Cardiac muscle cell (in vitro differentiated cells and primary cell): Measurements from ENCODE around the gene NDUFA12. TPM values are rescaled to one million over a fixed set of nuclear protein-coding genes. Genes with fewer than 3 reads are reported as not detected.

Source experiments
- DNase-seq, 2 donors: peaks; one replicate each; pipeline versions ENCODE4 v3.0.0 to v3.0.0-alpha.2; 2010 to 2017; ENCODE audit warnings: low read depth in 1 of 2, low spot score in 1 of 2
- H3K27ac ChIP-seq: fragments of 200-600 bp; sonication (generic); 2 replicates; pipeline ENCODE4 v1.5.1; 2016
- H3K27me3 ChIP-seq: fragments of 200-600 bp; sonication (generic); 2 replicates; pipeline ENCODE4 v1.6.0; 2016; ENCODE audit warnings: control low read depth
- H3K36me3 ChIP-seq: fragments of 200-600 bp; sonication (generic); 2 replicates; pipeline ENCODE4 v1.5.1; 2016; ENCODE audit warnings: control low read depth
- H3K4me1 ChIP-seq: fragments of 200-600 bp; sonication (generic); 2 replicates; pipeline ENCODE4 v1.8.1; 2017; ENCODE audit warnings: low read depth, mild to moderate bottlenecking, mixed run types
- H3K4me3 ChIP-seq: fragments of 200-600 bp; sonication (generic); 2 replicates; pipeline ENCODE4 v1.5.1; 2016; ENCODE audit warnings: mild to moderate bottlenecking
- H3K9me3 ChIP-seq: fragments of 200-600 bp; sonication (generic); 2 replicates; pipeline ENCODE4 v1.5.1; 2017; ENCODE audit warnings: low read depth, mild to moderate bottlenecking, control low read depth
- polyA plus RNA-seq: library from polyadenylated mRNA; unstranded; fragments of >200 nt; fragmentation: Nextera tagmentation; extraction: Ambion mirVana; gene quantifications from 2 replicates; pipeline ENCODE4 v1.2.1, GENCODE V29; 2016
- total RNA-seq: library from RNA; depleted of rRNA; stranded (reverse); fragments of >200 nt; gene quantifications from 2 replicates; pipeline ENCODE4 v1.2.3, GENCODE V29; 2016
- TF ChIP-seq, protein P1 (sequence below): IDR thresholded peaks from 2 replicates; pipeline ENCODE4 v1.5.1; 2012; ENCODE audit warnings: low read depth, mild to moderate bottlenecking, low read length

Gene NDUFA12
- total and polyA plus RNA-seq, 2 experiments from 2014 or later = 157 to 321 TPM

DNA sequence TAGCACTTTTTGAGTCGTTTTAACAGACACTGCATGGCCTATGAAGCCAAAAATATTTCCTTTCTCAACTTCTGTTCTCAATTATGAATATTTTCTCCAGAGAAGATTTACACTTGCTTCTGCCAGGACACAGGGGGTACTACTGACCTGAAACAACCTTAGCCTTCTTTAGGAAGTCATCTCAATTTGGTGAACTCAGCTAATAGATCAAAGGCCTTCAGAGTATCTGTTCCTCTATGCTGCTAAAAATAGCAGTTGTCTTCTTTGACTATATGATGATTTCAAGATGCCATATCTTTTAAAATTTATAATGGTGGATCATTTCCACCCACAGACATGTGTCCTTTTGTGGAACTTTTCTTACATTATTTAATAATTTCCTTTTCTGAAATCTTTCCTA lies 14.0 kb upstream of the NDUFA12 start:
- Histone ChIP-seq H3K9me3 (no peaks in the 10 kb centered on the region), H3K4me3 (no peak overlapping the region), H3K27me3 (no peaks in the 10 kb centered on the region), H3K4me1 (no peaks in the 10 kb centered on the region), H3K36me3 (peaks cover 11% of the 10 kb centered on the region), H3K27ac (no peak overlapping the region)
- TF ChIP-seq, protein P1, sequence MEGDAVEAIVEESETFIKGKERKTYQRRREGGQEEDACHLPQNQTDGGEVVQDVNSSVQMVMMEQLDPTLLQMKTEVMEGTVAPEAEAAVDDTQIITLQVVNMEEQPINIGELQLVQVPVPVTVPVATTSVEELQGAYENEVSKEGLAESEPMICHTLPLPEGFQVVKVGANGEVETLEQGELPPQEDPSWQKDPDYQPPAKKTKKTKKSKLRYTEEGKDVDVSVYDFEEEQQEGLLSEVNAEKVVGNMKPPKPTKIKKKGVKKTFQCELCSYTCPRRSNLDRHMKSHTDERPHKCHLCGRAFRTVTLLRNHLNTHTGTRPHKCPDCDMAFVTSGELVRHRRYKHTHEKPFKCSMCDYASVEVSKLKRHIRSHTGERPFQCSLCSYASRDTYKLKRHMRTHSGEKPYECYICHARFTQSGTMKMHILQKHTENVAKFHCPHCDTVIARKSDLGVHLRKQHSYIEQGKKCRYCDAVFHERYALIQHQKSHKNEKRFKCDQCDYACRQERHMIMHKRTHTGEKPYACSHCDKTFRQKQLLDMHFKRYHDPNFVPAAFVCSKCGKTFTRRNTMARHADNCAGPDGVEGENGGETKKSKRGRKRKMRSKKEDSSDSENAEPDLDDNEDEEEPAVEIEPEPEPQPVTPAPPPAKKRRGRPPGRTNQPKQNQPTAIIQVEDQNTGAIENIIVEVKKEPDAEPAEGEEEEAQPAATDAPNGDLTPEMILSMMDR = no peak
- no peak for DNase-seq

DNA sequence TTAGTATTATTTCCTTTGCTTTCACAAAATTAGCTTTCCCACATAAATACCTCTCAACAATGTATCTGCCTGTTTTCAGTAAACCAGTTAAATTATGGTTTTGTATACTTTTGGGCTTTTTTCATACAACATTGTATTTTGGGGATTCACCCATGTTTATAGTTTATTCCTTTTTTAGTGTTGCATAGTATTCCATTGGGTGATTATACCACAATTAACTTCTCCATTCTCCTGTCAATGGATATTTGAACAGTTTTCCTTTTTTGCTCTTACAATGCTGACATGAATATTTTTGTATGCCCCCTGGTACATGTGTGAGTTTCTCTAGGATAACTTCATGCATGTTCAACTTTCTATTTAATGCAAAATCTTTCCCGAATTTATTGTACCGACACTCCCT lies 12.6 kb upstream of the NDUFA12 start:
- no peak overlapping the region for H3K27ac ChIP-seq
- H3K9me3 ChIP-seq = no peaks in the 10 kb centered on the region
- no peak overlapping the region for H3K4me3 ChIP-seq
- peaks cover 3% of the 10 kb centered on the region for H3K36me3 ChIP-seq
- no peaks in the 10 kb centered on the region for H3K27me3 ChIP-seq
- no peaks in the 10 kb centered on the region for H3K4me1 ChIP-seq
- TF ChIP-seq, protein P1 = no peak
- DNase-seq = no peak

DNA sequence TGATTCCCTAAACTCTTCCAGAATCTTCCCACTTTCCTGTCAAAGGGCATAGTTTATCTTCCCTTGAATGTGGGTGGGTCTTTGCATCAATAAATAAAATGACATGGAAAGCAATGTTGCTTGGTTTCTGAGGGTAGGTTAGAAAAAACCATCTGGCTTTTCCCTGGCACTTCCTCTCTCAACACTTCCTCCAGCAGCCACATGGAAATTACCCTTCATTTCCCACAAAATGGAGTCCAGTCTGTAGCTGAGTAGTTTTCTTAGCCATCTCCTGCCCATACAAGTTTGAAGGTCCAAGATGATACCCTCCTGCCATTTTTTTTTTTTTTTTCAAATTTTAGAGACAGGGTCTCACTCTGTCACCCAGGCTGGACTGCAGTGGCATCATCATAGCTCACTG lies 11.1 kb upstream of the NDUFA12 start:
- TF ChIP-seq, protein P1 = no peak

DNA sequence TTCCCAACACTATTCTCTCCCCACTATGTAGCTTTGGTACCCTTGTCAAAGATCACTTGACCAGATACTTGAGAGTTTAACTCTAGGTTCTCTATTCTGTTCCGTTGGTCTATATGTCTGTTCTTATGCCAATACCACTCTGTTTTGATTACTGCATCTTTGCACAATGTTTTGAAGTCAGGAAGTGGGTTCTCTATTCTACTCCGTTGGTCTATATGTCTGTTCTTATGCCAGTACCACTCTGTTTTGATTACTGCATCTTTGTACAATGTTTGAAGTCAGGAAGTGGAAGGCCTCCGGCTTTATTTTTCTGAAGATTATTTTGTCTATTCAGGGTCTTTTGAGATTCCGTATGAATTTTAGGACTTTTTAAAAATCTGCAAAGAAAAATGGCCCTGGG lies 2.7 kb upstream of the NDUFA12 start:
- H3K36me3 ChIP-seq = peaks cover 1% of the 10 kb centered on the region
- no peaks in the 10 kb centered on the region for H3K27me3 ChIP-seq
- no peak overlapping the region for H3K4me3 ChIP-seq
- TF ChIP-seq, protein P1 = no peak
- no peaks in the 10 kb centered on the region for H3K9me3 ChIP-seq
- no peak overlapping the region for H3K27ac ChIP-seq
- DNase-seq = no peak
- no peaks in the 10 kb centered on the region for H3K4me1 ChIP-seq

More for the DNA sequence above, 11.1 kb upstream of the NDUFA12 start:
- no peak for DNase-seq
- no peaks in the 10 kb centered on the region for H3K27me3 ChIP-seq
- no peak overlapping the region for H3K27ac ChIP-seq
- no peaks in the 10 kb centered on the region for H3K9me3 ChIP-seq
- no peak overlapping the region for H3K4me3 ChIP-seq
- no peaks in the 10 kb centered on the region for H3K36me3 ChIP-seq
- H3K4me1 ChIP-seq = no peaks in the 10 kb centered on the region

DNA sequence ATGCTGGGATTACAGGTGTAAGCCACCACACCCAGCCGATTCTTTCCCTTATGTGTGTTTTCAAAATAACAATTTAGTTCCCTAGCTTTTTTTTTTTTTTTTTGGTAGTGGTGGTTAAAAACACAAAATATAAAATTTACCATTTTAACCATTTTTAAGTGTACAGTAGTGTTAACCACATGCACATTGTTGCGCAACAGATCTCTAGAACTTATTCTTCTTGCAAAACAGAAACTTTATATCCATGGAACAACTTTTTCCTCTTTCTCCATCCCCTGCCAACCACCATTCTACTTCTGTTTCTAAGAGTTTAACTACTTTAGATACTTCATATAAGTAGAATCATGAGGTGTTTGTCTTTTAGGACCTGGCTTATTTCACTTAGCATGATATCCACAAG lies 1.1 kb upstream of the NDUFA12 start:
- Histone ChIP-seq H3K4me1 (no peaks in the 10 kb centered on the region), H3K4me3 (no peak overlapping the region), H3K27me3 (no peaks in the 10 kb centered on the region), H3K36me3 (peaks cover 6% of the 10 kb centered on the region), H3K27ac (no peak overlapping the region), H3K9me3 (no peaks in the 10 kb centered on the region)
- TF ChIP-seq, protein P1 = no peak
- DNase-seq = peak in 1 of 2 donors; percentile 65

DNA sequence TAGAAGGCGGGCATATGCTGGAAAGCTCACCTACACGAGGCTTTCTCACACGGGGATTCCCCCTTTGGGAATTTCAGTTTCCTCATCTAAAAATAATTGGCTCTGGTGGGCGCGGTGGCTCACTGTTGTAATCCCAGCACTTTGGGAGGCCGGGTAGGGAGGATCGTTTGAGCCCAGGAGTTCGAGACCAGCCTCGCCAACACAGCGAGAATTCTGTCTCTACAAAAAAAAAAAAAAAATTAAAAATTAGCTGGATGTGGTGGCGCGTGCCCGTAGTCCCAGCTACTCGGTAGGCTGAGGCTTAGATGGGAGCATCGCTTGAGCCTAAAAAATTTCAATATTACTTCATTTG lies 400 bp upstream of the NDUFA12 start:
- Histone ChIP-seq H3K4me1 (no peaks in the 10 kb centered on the region), H3K4me3 (peak overlapping the region; percentile 49), H3K27me3 (no peaks in the 10 kb centered on the region), H3K36me3 (peaks cover 6% of the 10 kb centered on the region), H3K9me3 (no peaks in the 10 kb centered on the region), H3K27ac (peak overlapping the region; percentile 87)
- DNase-seq = no peak
- TF ChIP-seq, protein P1 = no peak
